NK-92 treated with Interleukin-12 subunit alpha and Interleukin-12 subunit beta, amount 100 ng/mL, for 24 hours (cell line): ENCODE measurements around the gene PROX2.

ENCODE experiments used
- DNase-seq: peaks from one replicate; lab custom pipeline; 2025; lab: John Stamatoyannopoulos, UW

PROX2 gene

DNA sequence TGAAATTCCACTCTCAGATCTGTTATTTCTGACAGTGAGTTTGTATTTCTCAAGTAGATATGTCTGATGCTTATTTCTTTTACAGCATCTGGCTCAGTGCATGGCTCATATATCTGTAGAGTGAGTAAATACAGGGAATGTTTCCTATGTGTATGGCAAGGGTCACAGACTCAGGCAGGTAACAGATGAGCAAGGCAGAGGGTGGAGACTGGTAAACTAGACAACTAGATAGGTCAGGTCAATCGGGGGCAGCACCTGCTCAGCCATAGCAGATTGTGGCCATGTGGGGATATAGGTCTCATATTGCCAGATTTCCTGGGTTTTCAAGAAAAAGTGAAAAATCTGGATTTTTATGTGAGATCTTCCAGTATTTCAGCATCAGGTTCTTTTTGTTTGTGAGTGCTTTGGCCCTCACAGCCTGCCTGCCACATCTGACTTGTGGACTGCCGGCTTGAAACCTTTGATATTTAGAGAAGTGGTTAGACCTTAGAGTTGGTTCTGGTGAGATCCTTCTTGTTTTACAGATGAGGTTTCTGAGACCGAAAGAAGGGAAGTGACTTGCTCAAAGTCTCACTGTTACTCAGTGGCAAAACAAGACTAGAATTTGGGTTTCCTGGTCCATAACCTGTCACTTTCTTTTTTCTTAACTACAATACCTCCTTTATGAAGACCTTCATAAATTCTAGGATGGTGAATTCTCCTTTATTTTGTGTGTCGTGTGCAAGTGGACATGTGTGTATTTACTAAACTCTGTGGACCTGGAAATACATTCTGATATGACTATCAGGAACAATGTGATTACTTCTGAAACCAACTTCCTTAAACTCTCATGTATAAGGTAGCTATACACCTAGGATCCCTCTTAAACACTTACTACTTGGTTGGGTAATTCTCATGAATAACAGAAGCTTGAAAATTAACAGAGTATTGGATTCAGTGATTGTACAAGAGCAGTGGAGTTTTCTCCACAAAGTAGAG is 34.4 kb downstream of the PROX2 start:
- DNase-seq, result no peak

DNA sequence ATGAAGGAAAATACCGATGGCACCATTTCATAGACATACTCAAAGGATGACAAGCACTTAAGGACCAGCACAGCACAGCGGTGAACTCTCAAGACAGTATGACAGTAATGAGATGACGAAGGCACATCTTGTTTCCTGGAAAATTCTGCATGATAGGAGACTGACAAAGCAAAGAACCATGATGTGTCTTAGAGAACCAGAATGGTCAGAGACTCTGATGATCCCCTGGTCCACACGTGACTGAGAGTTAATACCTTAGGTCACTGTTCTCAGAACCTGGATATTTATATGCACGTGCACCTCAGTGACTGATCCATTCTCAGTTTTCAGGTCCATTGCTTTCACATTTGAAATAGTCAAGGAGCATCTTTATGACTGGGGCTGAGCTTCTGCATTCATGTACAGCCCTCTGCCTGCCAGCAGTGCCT is 35.3 kb downstream of the PROX2 start:
- no peak for DNase-seq

GRCh38 chr14:74838166-74838565 is 37.8 kb downstream of the PROX2 start:
- DNase-seq, result no peak

DNA sequence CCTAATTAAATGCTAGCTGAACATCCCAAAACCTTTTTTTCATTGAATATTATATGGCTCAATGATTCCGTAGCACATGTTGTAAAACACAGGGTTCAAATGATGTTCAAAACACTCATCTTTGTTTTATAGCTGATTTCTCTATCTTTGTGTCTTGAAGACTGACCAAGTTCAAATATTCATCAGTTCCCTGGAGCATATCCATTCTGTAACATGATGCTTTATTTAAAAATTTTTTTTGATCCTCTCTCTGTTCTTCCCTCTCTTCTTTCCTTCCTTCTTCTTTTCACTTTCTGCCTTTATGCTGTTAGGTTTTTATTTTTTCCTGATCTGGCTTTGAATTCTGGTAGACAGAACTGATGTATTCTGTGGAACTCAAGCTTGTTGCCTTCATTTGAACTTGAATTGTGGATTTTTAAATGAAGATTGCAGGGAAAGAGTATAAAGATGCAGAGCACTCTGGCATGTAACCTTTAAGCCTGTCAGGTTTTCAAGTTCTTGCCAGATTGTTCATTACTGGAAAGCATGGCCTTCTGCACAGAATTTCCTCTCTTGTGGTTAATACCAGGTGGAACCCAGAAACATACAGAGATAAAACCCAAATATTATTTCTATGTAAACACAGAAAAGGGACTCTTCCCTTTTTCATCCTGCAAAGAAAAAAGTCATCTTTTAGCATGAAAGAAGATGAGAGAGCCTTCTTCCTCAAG is 39.5 kb downstream of the PROX2 start:
- no peak for DNase-seq

DNA sequence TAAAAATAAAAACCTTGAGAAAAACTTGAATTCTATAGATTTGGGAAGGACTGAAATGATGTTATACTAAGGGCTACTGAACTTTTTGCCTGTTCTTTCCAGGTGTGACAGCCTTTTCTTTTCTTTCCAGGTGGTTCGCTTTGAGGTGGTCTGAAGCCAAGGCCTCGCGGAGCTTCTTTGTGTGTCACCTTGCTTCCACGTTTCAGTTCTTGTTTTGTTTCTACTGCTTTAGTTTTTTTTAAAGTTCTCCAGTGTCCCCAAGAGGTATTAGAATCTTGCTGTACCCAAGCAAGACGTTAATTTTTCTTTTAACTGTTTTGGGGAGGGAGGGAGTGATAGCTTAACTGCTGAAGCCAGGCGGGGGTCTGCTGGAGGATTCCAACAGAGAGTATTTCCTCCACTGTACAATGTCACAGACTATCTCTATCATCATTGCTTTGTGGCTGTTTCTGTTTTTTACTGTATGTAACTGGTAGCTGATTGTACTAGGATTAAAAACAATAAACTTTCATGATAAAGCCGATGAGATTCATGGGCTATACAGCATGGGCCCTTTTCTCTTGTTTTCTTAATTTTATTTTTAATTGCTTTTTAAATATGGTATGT is 40.2 kb downstream of the PROX2 start:
- no peak for DNase-seq

DNA sequence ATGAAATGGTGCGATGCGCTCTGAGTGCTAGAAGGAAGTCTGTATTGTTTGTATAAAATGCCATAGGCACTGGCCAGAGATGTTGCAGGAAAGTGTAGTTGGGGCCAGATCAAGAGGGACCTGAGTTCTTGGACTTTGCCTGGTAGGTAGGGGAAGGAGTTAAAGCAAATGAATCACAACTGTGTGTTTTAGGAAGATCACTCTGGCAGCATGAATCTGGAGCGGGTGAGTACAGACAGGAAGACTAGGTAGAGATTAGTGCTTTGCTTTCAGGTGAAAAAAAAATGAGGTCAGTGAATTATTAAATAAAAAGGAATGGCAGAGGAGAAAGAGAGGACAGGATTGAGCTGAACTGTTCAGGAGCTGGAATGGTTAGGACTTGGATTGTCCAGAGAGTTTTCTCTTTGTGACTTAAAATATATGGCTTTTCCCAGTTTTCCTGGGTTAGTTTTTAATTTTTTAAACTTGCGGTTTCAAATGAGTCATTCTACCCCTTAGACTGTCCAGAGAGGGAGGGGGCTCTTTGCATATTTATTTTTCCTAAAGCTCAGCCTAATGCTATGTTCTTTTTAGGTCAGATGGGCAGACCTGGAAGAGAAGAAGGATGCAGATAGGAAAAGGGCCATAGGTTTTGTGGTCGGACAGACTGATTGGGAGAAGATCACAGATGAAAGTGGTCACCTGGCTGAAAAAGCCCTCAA is 41.1 kb downstream of the PROX2 start:
- no peak for DNase-seq

DNA sequence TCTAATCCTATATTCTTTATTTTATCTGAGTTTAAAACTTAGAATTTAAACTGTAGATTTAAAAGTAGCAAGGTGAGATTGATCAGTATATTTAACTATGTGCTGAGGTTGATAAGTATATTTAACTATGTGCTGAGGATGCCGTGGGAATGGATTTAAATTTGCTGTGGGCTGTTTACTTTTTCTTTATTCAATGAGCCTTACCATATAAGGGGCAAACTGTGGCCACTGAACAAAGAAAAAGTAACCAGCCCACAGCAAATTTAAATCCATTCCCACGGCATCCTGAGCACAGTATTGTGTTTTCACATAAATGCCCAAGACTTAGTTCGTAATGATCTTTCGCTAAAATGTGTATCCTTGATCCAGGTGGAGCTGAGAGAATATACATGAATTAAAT is 43.1 kb downstream of the PROX2 start:
- no peak for DNase-seq

GRCh38 chr14:74829251-74829650 is 46.7 kb downstream of the PROX2 start:
- no peak for DNase-seq

DNA sequence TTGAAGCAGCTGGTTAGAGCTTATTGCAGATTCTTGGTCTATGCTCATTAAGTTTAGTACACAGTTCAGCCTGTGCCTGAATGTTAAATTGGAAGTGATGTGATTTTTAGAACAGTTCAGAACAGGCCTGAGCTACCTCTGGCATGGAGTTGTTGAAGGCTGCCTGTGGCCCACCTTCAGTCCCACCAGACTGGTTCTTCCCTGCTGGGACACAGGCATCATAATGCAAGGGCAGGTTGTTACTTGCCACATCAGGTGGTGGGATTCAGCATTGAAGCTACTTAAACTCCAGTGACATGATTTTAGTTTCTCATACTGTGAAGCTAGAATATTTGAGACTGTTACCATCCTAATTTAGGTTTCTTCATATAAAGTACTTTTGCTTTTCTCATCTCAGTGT is 49.4 kb downstream of the PROX2 start:
- no peak for DNase-seq
